SK-N-MC (cell line): Measurements from ENCODE around the gene UBE2V1.
A peak's percentile ranks its signal among the peaks of the same experiment; 100 is the strongest.
"Not testable (repeated sequence)": the region's sequence is repeated elsewhere in the genome, so short reads cannot be mapped to it uniquely, and the experiment has no call there.

Experiments
- DNase-seq: peaks from one replicate; pipeline ENCODE4 v3.0.0-alpha.2; 2011; ENCODE audit warnings: low read depth, low spot score
- H3K27ac ChIP-seq: fragments of 200-600 bp; sonication (generic); 2 replicates; pipeline ENCODE4 v1.5.1; 2016; ENCODE audit warnings: mixed run types
- H3K36me3 ChIP-seq: fragments of 200-600 bp; sonication (generic); 2 replicates; pipeline ENCODE4 v1.6.1; 2017; ENCODE audit warnings: antibody characterized with exemption, low read length, mixed read lengths; ENCODE audit not compliant: insufficient read depth
- H3K4me3 ChIP-seq: fragments of 200-600 bp; sonication (generic); 2 replicates; pipeline ENCODE4 v1.5.1; 2016
- H3K9ac ChIP-seq: fragments of 200-600 bp; sonication (generic); 2 replicates; pipeline ENCODE4 v1.8.0; 2017; ENCODE audit warnings: mixed run types, mixed read lengths; ENCODE audit not compliant: insufficient read length
- H3K9me3 ChIP-seq: fragments of 200-600 bp; sonication (generic); 2 replicates; pipeline ENCODE4 v1.6.1; 2017; ENCODE audit warnings: low read depth, mild to moderate bottlenecking, antibody characterized with exemption, low read length, moderate library complexity, mixed read lengths
- EZH2 ChIP-seq: fragments of 200-600 bp; sonication (generic); IDR thresholded peaks from one replicate; pipeline ENCODE4 v1.6.1; 2017; ENCODE audit warnings: antibody characterized with exemption
- FOXP2 ChIP-seq: optimal IDR thresholded peaks from 2 replicates; pipeline ENCODE3; 2011; ENCODE audit warnings: mild to moderate bottlenecking, moderate library complexity; ENCODE audit not compliant: insufficient read depth; ENCODE audit errors: extremely low read length, control extremely low read depth
- POLR2AphosphoS5 ChIP-seq: IDR thresholded peaks from 2 replicates; pipeline ENCODE4 v1.6.1; 2012; ENCODE audit warnings: mild to moderate bottlenecking, low read depth, low read length, borderline replicate concordance

UBE2V1 gene

GRCh38 chr20:50112512-50113419 lies at the start of gene UBE2V1:
UBE2V1 (minus strand) TSS chr20:50113150; CDS start chr20:50113128, 22 bp downstream.
- Histone ChIP-seq H3K27ac (peak within 1 kb of the TSS; percentile 93), H3K9ac (peak within 1 kb of the TSS; percentile 97), H3K36me3 (peaks cover 20% of the 10 kb centered on the region), H3K4me3 (peak within 1 kb of the TSS; percentile 97), H3K9me3 (no peaks in the 10 kb centered on the region)
- no peak for DNase-seq
- TF ChIP-seq EZH2 (no peak), POLR2AphosphoS5 (peak; percentile 98)

GRCh38 chr20:50161494-50161893 lies 48.5 kb upstream of the UBE2V1 start:
- not testable (repeated sequence) for H3K36me3 ChIP-seq, H3K9ac ChIP-seq, H3K4me3 ChIP-seq, H3K9me3 ChIP-seq, H3K27ac ChIP-seq, DNase-seq

GRCh38 chr20:50153500-50154377 lies 40.8 kb upstream of the UBE2V1 start, which contains the start of gene PEDS1:
PEDS1 (minus strand) TSS chr20:50153723; CDS start chr20:50153637, 86 bp downstream.
- Histone ChIP-seq H3K36me3 (peaks cover 3% of the 10 kb centered on the region; the same call in 1 of the 2 replicates), H3K9me3 (no peaks in the 10 kb centered on the region), H3K9ac (peak within 1 kb of the TSS; percentile 85), H3K4me3 (peak within 1 kb of the TSS; percentile 84), H3K27ac (peak within 1 kb of the TSS; percentile 42; the same call in 1 of the 2 replicates)
- TF ChIP-seq EZH2 (no peak), FOXP2 (no peak), POLR2AphosphoS5 (peak; percentile 80)
- no peak for DNase-seq

GRCh38 chr20:50153153-50153499 lies 40.2 kb upstream of the UBE2V1 start:
- Histone ChIP-seq H3K36me3 (peaks cover 3% of the 10 kb centered on the region; the same call in 1 of the 2 replicates), H3K27ac (peak overlapping the region; percentile 42; the same call in 1 of the 2 replicates), H3K4me3 (peak overlapping the region; percentile 84), H3K9ac (peak overlapping the region; percentile 85), H3K9me3 (no peaks in the 10 kb centered on the region)
- no peak for DNase-seq
- TF ChIP-seq POLR2AphosphoS5 (no peak), EZH2 (no peak), FOXP2 (no peak)

- Histone ChIP-seq H3K9me3 (no peaks in the 10 kb centered on the region), H3K36me3 (peaks cover 3% of the 10 kb centered on the region; the same call in 1 of the 2 replicates), H3K4me3 (peak overlapping the region; percentile 84), H3K27ac (no peak overlapping the region), H3K9ac (peak overlapping the region; percentile 85)
- no peak for DNase-seq
- TF ChIP-seq EZH2: no peak
- no peak for TF ChIP-seq POLR2AphosphoS5
- TF ChIP-seq FOXP2: no peak
Measured at GRCh38 chr20:50152394-50153152, 39.6 kb upstream of the UBE2V1 start.

GRCh38 chr20:50151034-50151743 lies 38.2 kb upstream of the UBE2V1 start:
- H3K4me3 ChIP-seq: no peak overlapping the region

GRCh38 chr20:50149481-50150254 lies 36.7 kb upstream of the UBE2V1 start:
- Histone ChIP-seq H3K27ac (no peak overlapping the region), H3K9ac (no peak overlapping the region), H3K4me3 (no peak overlapping the region), H3K36me3 (peaks cover 3% of the 10 kb centered on the region; the same call in 1 of the 2 replicates), H3K9me3 (no peaks in the 10 kb centered on the region)
- TF ChIP-seq FOXP2 (no peak), EZH2 (no peak), POLR2AphosphoS5 (no peak)
- no peak for DNase-seq

More at GRCh38 chr20:50151034-50151743, 38.2 kb upstream of the UBE2V1 start:
- TF ChIP-seq POLR2AphosphoS5 (no peak), EZH2 (no peak), FOXP2 (no peak)
- Histone ChIP-seq H3K27ac (no peak overlapping the region), H3K36me3 (peaks cover 3% of the 10 kb centered on the region; the same call in 1 of the 2 replicates), H3K9me3 (no peaks in the 10 kb centered on the region), H3K9ac (no peak overlapping the region)
- DNase-seq: no peak
